LoVo (cell line): ENCODE measurements around the gene CREB3L2.
A peak's percentile ranks its signal among the peaks of the same experiment; 100 is the strongest.

Experiments
- DNase-seq: peaks from one replicate; pipeline ENCODE4 v3.0.0-alpha.2; 2016; ENCODE audit warnings: low spot score

CREB3L2 gene

GRCh38 chr7:137951700-137952425, 50.0 kb downstream of the CREB3L2 start:
- no peak for DNase-seq

GRCh38 chr7:137950967-137951366, 50.9 kb downstream of the CREB3L2 start:
- DNase-seq = no peak

GRCh38 chr7:137950263-137950621, 51.6 kb downstream of the CREB3L2 start:
- peak; percentile 34 for DNase-seq

- no peak for DNase-seq
These were observed 52.2 kb downstream of the CREB3L2 start for GRCh38 chr7:137949416-137950262.

GRCh38 chr7:137948845-137949330, 53.0 kb downstream of the CREB3L2 start:
- DNase-seq = no peak

GRCh38 chr7:137948083-137948844, 53.6 kb downstream of the CREB3L2 start:
- DNase-seq = no peak

- DNase-seq = no peak
These were observed 54.8 kb downstream of the CREB3L2 start for GRCh38 chr7:137947046-137947445.

GRCh38 chr7:137946011-137946410, 55.9 kb downstream of the CREB3L2 start:
- no peak for DNase-seq

GRCh38 chr7:137944168-137944567, 57.7 kb downstream of the CREB3L2 start:
- DNase-seq = no peak

GRCh38 chr7:137943132-137943551, 58.7 kb downstream of the CREB3L2 start:
- no peak for DNase-seq

- no peak for DNase-seq
These were observed 59.3 kb downstream of the CREB3L2 start for GRCh38 chr7:137942484-137943115.

GRCh38 chr7:137940656-137941518, 61.0 kb downstream of the CREB3L2 start:
- no peak for DNase-seq

- no peak for DNase-seq
These were observed 61.7 kb downstream of the CREB3L2 start for GRCh38 chr7:137940218-137940617.

GRCh38 chr7:137937202-137937560, 64.7 kb downstream of the CREB3L2 start:
- DNase-seq = no peak

- no peak for DNase-seq
These were observed 65.2 kb downstream of the CREB3L2 start for GRCh38 chr7:137936509-137937201.

GRCh38 chr7:137935884-137936508, 65.9 kb downstream of the CREB3L2 start:
- DNase-seq = no peak

GRCh38 chr7:137934941-137935883, 66.7 kb downstream of the CREB3L2 start:
- DNase-seq = no peak

- no peak for DNase-seq
These were observed 67.6 kb downstream of the CREB3L2 start for GRCh38 chr7:137934176-137934826.
